Body of pancreas (tissue), 4 donors: ENCODE results near the gene RPL7L1. TPM values are rescaled to one million over a fixed set of nuclear protein-coding genes. Genes with fewer than 3 reads are reported as not detected.
"Not testable (repeated sequence)": the region's sequence is repeated elsewhere in the genome, so short reads cannot be mapped to it uniquely, and the experiment has no call there.

ENCODE experiments used
- ATAC-seq: fragments of 150-250 bp; one replicate; pipeline ENCODE4 v1.9.1; 2016
- DNase-seq, 4 donors: peaks; one replicate each; pipeline ENCODE4 v3.0.0-alpha.2; 2019
- H3K27ac ChIP-seq, 4 donors: fragments of 200-600 bp; sonication (generic); 1 replicate in 3 of 4; 2 replicates in 1 of 4; pipeline versions ENCODE4 v1.5.1 to v1.6.1; 2016 to 2019; ENCODE audit warnings: mild to moderate bottlenecking in 1 of 4, mixed read lengths in 1 of 4, moderate library complexity in 1 of 4
- H3K27me3 ChIP-seq, 2 donors: fragments of 200-600 bp; sonication (generic); one replicate each; pipeline ENCODE4 v1.6.0; 2016; ENCODE audit warnings: mild to moderate bottlenecking in 1 of 2
- H3K36me3 ChIP-seq, 2 donors: fragments of 200-600 bp; sonication (generic); replicated peaks in 1 of 2; 2 replicates each; pipeline ENCODE4 v1.5.1; 2016; ENCODE audit warnings: low read depth in 2 of 2; ENCODE audit not compliant: insufficient read depth in 1 of 2
- H3K4me1 ChIP-seq: fragments of 200-600 bp; sonication (generic); one replicate; pipeline ENCODE4 v1.6.0; 2016
- H3K4me3 ChIP-seq, 2 donors: fragments of 200-600 bp; sonication (generic); 1 replicate in 1 of 2; 2 replicates in 1 of 2; pipeline ENCODE4 v1.5.1; 2016 to 2019
- H3K9me3 ChIP-seq, 3 donors: fragments of 200-600 bp; sonication (generic); 1 replicate in 2 of 3; 2 replicates in 1 of 3; pipeline ENCODE4 v1.5.1; 2016
- POLR2A ChIP-seq, 3 donors: fragments of 450-650 bp; IDR thresholded peaks; one replicate each; pipeline ENCODE4 v1.6.1; 2016; ENCODE audit warnings: antibody characterized with exemption in 3 of 3, mild to moderate bottlenecking in 2 of 3
- WGBS, 2 donors: methylation state at CpG; one replicate each; pipeline ENCODE4 v1.1.5; 2017; 5-methylcytosine and 5-hydroxymethylcytosine counted together
- intact Hi-C: fragments of 100-400 bp; cut with DNase I; formaldehyde crosslinking; loops from one replicate; pipeline ENCODE4 v1.15.1; 2023
- total RNA-seq, 2 donors: library from RNA; depleted of rRNA; stranded (reverse); fragments of >200 nt; gene quantifications; one replicate each; pipeline ENCODE4 v1.1.0, GENCODE V29; 2016
- TF ChIP-seq, protein P1 (sequence below), 7 experiments: fragments of 450-650 bp in 4 of 7; fragments of 200-600 bp in 3 of 7; sonication (generic) in 3 of 7; IDR thresholded peaks; one replicate each; pipeline ENCODE4 v1.5.1; 2016 to 2019; ENCODE audit warnings: antibody characterized with exemption in 7 of 7

RPL7L1 gene
- total RNA-seq, 2 donors from 2014 or later, result 42.2 to 56.3 TPM

DNA sequence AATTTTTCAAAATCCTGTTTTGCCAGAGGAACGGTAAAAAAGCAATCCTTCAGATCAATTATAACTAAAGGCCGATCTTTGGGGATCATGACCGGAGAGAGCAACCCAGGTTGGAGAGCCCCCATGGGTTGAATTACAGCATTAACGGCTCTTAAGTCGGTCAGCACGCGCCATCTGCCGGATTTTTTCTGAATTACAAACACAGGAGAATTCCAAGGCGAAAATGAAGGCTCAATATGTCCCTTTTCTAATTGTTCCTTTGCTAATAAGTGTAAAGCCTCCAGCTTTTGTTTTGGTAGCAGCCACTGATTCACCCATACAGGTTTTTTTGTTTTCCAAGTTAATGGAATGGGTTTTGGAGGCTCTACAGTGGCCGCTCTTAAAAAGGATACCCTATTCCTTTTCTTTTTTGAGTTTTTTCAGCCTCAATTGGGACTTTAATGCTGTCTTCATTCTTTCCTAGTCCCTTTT lies 19.5 kb downstream of the RPL7L1 start:
- intact Hi-C loops, result no loop called here
- no peak for TF ChIP-seq POLR2A (IDR thresholded peaks at IDR 0.05)
- TF ChIP-seq, protein P1, sequence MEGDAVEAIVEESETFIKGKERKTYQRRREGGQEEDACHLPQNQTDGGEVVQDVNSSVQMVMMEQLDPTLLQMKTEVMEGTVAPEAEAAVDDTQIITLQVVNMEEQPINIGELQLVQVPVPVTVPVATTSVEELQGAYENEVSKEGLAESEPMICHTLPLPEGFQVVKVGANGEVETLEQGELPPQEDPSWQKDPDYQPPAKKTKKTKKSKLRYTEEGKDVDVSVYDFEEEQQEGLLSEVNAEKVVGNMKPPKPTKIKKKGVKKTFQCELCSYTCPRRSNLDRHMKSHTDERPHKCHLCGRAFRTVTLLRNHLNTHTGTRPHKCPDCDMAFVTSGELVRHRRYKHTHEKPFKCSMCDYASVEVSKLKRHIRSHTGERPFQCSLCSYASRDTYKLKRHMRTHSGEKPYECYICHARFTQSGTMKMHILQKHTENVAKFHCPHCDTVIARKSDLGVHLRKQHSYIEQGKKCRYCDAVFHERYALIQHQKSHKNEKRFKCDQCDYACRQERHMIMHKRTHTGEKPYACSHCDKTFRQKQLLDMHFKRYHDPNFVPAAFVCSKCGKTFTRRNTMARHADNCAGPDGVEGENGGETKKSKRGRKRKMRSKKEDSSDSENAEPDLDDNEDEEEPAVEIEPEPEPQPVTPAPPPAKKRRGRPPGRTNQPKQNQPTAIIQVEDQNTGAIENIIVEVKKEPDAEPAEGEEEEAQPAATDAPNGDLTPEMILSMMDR (IDR thresholded peaks at IDR 0.05), result peak; percentile 58 to 86 (median 74)
- ATAC-seq (no peak), DNase-seq (peak; percentile 77 to 84 (median 78))
- H3K4me3 ChIP-seq, result no peak overlapping the region
- no peaks in the 10 kb centered on the region for H3K9me3 ChIP-seq
- WGBS, 2 donors, result 9 to 10% methylated on average over 10 of the region's 10 CpGs
- no peaks in the 10 kb centered on the region for H3K27me3 ChIP-seq
- H3K4me1 ChIP-seq, result peaks cover 33% of the 10 kb centered on the region
- no peak overlapping the region for H3K27ac ChIP-seq
- no peaks in the 10 kb centered on the region for H3K36me3 ChIP-seq

DNA sequence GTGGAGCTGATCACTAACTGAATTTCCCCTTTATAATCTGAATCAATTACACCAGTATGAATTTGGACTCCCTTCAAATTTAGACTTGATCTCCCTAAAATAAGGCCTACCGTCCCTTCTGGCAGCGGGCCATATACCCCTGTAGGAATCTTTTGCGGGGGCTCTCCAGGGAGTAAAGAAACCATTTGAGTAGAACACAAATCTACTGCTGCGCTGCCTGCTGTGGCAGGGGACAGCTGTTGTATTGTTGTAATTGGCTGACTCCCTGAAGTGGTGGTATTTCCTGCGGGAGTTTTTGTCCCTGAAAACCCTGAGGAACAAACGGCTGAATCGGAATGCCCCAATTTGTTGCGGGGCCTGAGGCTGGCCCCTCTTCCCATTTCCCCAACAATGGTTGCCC lies 20.5 kb downstream of the RPL7L1 start:
- WGBS, 2 donors, result 63 to 73% methylated on average over 8 of the region's 8 CpGs
- ATAC-seq, result no peak

DNA sequence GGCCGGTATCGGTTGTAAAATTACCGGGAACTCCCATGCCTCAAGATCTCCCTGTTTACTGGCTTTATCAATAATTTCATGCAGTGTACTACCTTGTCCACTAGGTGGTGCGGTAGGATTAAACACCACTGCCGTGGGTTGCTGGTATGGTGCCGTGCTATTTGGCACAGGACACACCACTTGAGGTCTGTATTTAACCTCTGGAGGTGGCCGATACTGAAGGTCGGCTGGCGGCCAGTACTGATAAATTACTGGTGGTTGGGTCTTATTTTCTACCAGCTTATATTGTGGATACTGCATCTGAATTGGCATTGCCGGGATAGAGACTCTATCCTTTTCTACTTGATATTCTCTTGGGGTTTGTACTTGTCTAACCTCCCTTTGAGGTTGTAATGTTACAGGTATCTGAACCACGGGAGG lies 22.1 kb downstream of the RPL7L1 start:
- Histone ChIP-seq H3K36me3 (no peaks in the 10 kb centered on the region), H3K9me3 (no peaks in the 10 kb centered on the region), H3K27me3 (no peaks in the 10 kb centered on the region), H3K4me1 (peaks cover 33% of the 10 kb centered on the region), H3K27ac (peak overlapping the region; percentile 15 to 83 (median 73)), H3K4me3 (no peak overlapping the region)
- ATAC-seq, result peak; percentile 99
- intact Hi-C loops, result no loop called here
- DNase-seq, result peak; percentile 84 to 94 (median 93)
- no peak for TF ChIP-seq POLR2A (IDR thresholded peaks at IDR 0.05)
- TF ChIP-seq, protein P1 (IDR thresholded peaks at IDR 0.05), result peak; percentile 81 to 99 (median 97)
- 2 to 3% methylated on average over 11 of the region's 11 CpGs for WGBS, 2 donors

More for the DNA sequence above, 20.5 kb downstream of the RPL7L1 start:
- H3K36me3 ChIP-seq, result no peaks in the 10 kb centered on the region
- no peak for DNase-seq
- peaks cover 33% of the 10 kb centered on the region for H3K4me1 ChIP-seq
- TF ChIP-seq POLR2A (IDR thresholded peaks at IDR 0.05), result no peak
- TF ChIP-seq, protein P1 (IDR thresholded peaks at IDR 0.05), result no peak
- H3K9me3 ChIP-seq, result no peaks in the 10 kb centered on the region
- H3K4me3 ChIP-seq, result no peak overlapping the region
- intact Hi-C loops, result no loop called here
- no peaks in the 10 kb centered on the region for H3K27me3 ChIP-seq
- no peak overlapping the region for H3K27ac ChIP-seq

DNA sequence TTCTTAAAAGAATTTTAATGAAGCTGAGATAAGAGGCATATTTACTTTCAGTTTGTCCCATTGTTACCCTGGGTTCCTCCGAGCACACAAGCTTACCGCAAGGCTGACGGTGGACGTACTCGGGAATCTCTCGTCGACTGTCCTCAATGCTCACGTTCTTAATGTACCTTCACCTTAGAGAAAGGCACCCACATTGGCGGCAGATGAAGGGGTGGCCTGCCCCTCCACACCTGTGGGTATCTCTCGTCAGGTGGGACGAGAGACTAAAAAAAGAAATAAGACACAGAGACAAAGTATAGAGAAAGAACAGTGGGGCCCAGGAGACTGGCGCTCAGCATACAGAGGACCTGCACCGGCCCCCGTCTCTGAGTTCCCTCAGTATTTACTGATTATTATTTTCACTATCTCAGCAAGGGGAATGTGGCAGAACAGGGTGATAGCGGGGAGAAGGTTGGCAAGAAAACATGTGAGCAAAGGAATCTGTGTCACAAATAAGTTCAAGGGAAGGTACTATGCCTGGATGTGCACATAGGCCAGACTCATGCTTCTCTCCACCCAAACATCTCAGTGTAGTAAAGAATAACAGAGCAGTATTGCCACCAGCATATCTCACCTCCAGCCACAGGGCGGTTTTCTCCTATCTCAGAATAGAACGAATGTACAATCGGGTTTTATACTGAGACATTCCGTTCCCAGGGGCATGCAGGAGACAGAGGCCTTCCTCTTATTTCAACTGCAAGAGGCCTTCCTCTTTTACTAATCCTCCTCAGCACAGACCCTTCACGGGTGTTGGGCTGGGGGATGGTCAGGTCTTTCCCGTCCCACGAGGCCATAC lies 23.2 kb downstream of the RPL7L1 start:
- ATAC-seq, result peak; percentile 40
- Histone ChIP-seq H3K4me1 (peaks cover 33% of the 10 kb centered on the region), H3K27ac (peak overlapping the region; percentile 58 to 83 (median 73))
- H3K9me3 ChIP-seq, H3K4me3 ChIP-seq, H3K36me3 ChIP-seq, H3K27me3 ChIP-seq, intact Hi-C loops: not testable (repeated sequence)
- TF ChIP-seq POLR2A (IDR thresholded peaks at IDR 0.05), result peak in 2 of 3 donors; percentile 61 to 62
- TF ChIP-seq, protein P1 (IDR thresholded peaks at IDR 0.05), result peak in 3 of 7 experiments; percentile 9 to 30 (median 21)
- DNase-seq, result peak in 3 of 4 donors; percentile 23 to 44 (median 37)
- WGBS, 2 donors, result 20 to 27% methylated on average over 22 of the region's 22 CpGs
